Right lobe of liver (tissue), 4 donors: ENCODE data around the gene PRAMEF2.
"Not testable (repeated sequence)": the region's sequence is repeated elsewhere in the genome, so short reads cannot be mapped to it uniquely, and the experiment has no call there.

Experiments
- POLR2A ChIP-seq: fragments of 450-650 bp; IDR thresholded peaks from one replicate; pipeline ENCODE4 v1.6.1; 2017; ENCODE audit warnings: antibody characterized with exemption, mild to moderate bottlenecking
- TF ChIP-seq, protein P1 (sequence below), 4 donors: fragments of 200-600 bp in 3 of 4; fragments of 450-650 bp in 1 of 4; IDR thresholded peaks; one replicate each; pipeline versions ENCODE4 v1.5.1 to v1.8.0; 2016 to 2022; ENCODE audit warnings: antibody characterized with exemption in 4 of 4, mild to moderate bottlenecking in 2 of 4
- donor health status: DM: no; HTN: no; CAD: no.
- donor health status: DM: no; HTN: no; CAD: no.
- donor health status: DM: no; HTN: yes; CAD: no.

DNA sequence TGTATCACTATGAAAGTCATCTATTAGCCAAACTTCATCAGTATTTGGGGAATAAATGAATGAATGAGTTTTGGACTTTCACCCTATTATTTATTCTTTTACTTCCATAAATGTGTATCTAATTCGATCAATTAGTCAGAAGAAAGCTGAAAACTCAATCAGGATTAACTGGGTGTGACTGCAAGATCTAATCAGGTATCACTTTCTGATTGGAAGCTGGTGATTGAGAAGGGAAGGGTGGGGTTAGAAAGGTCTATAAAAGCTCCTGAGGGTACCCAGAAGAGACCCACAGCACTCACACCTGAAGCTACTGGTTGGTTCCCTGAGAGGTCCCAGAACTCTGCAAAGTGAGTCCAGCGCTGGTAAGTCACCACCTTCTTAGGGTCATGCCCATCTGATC, at the start of gene PRAMEF2:
- TF ChIP-seq, protein P1, sequence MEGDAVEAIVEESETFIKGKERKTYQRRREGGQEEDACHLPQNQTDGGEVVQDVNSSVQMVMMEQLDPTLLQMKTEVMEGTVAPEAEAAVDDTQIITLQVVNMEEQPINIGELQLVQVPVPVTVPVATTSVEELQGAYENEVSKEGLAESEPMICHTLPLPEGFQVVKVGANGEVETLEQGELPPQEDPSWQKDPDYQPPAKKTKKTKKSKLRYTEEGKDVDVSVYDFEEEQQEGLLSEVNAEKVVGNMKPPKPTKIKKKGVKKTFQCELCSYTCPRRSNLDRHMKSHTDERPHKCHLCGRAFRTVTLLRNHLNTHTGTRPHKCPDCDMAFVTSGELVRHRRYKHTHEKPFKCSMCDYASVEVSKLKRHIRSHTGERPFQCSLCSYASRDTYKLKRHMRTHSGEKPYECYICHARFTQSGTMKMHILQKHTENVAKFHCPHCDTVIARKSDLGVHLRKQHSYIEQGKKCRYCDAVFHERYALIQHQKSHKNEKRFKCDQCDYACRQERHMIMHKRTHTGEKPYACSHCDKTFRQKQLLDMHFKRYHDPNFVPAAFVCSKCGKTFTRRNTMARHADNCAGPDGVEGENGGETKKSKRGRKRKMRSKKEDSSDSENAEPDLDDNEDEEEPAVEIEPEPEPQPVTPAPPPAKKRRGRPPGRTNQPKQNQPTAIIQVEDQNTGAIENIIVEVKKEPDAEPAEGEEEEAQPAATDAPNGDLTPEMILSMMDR (IDR thresholded peaks at IDR 0.05): not testable (repeated sequence)
- TF ChIP-seq POLR2A: not testable (repeated sequence)
